Measurements from ENCODE around the gene CHAT.

DNA sequence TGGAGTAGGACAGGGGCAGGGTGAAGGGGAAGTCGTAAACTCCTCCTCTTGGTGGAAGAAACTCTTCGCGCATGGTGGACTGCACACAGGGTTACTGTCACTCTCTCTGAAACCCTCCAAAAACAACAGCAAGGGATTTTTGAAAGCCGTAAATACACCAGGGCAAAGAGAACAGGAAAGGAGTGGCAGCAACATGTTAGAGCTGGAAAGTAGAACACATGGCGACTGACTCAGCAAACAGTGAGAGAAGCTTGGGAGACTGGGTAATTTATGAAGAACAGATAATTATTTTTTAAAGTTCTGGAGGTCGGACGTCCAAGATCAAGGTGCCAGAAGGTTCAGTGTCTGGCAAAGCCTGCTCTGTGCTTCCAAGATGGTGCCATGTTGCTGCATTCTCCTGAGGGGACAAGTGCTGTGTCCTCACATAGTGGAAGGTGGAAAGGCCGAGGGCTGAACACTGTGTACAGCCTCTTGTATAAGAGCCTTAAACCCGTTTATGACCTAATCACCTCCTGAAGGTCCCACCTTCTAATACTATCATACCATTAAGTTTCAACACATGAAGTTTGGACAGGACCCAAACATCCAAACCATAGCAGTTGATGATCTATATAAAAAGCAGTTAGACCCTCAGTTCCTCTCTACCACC lies 43.1 kb downstream of the CHAT start:
- TF ChIP-seq CTCF (conservative IDR thresholded peaks at IDR 0.05; ENCODE audit: low read length): no peak
- no peak for TF ChIP-seq EZH2phosphoT487 (IDR thresholded peaks at IDR 0.05; ENCODE audit: borderline replicate concordance)
